Gastrocnemius medialis (tissue), 4 donors: ENCODE results near the gene IFFO2. TPM values are rescaled to one million over a fixed set of nuclear protein-coding genes. Genes with fewer than 3 reads are reported as not detected.

Experiments
- ATAC-seq, 2 donors: fragments of 150-250 bp; one replicate each; pipeline ENCODE4 v1.9.1; 2016
- DNase-seq, 2 donors: peaks; one replicate each; pipeline ENCODE4 v3.0.0-alpha.2; 2019
- H3K27ac ChIP-seq, 4 donors: fragments of 200-600 bp; sonication (generic); 1 replicate in 1 of 4; 2 replicates in 3 of 4; pipeline ENCODE4 v1.5.1; 2016 to 2018; ENCODE audit warnings: mild to moderate bottlenecking in 2 of 4, moderate library complexity in 1 of 4
- H3K27me3 ChIP-seq, 3 donors: fragments of 200-600 bp; sonication (generic) in 2 of 3; 1 replicate in 1 of 3; 2 replicates in 2 of 3; pipeline versions ENCODE4 v1.5.1 to v1.6.0; 2016 to 2019; ENCODE audit warnings: mild to moderate bottlenecking in 1 of 3, moderate library complexity in 1 of 3
- H3K36me3 ChIP-seq, 2 donors: fragments of 200-600 bp; sonication (generic) in 1 of 2; one replicate each; pipeline ENCODE4 v1.5.1; 2017 to 2018
- H3K4me1 ChIP-seq, 2 donors: fragments of 200-600 bp; sonication (generic) in 1 of 2; one replicate each; pipeline ENCODE4 v1.5.1; 2016 to 2017; ENCODE audit warnings: mild to moderate bottlenecking in 2 of 2
- H3K4me3 ChIP-seq, 4 donors: fragments of 200-600 bp; sonication (generic) in 3 of 4; 1 replicate in 1 of 4; 2 replicates in 3 of 4; pipeline ENCODE4 v1.5.1; 2016 to 2019; ENCODE audit warnings: mild to moderate bottlenecking in 2 of 4
- H3K9me3 ChIP-seq, 3 donors: fragments of 200-600 bp; sonication (generic) in 2 of 3; 1 replicate in 1 of 3; 2 replicates in 2 of 3; pipeline ENCODE4 v1.5.1; 2016 to 2019
- POLR2A ChIP-seq, 2 donors: fragments of 450-650 bp; IDR thresholded peaks; one replicate each; pipeline ENCODE4 v1.6.1; 2017; ENCODE audit warnings: antibody characterized with exemption in 2 of 2, mild to moderate bottlenecking in 2 of 2, moderate library complexity in 2 of 2
- in situ Hi-C, 4 donors: fragments of 200-750 bp; cut with MboI; loops; one replicate each; pipeline versions ENCODE4 v1.15.0 to v1.8.0; 2017; ENCODE audit warnings: low sequenced_read_pairs in 4 of 4
- intact Hi-C: fragments of 100-400 bp; cut with DNase I; formaldehyde crosslinking; loops from one replicate; pipeline ENCODE4 v1.15.1; 2023; ENCODE audit warnings: low total_unique reads
- total RNA-seq, 4 donors: library from RNA; depleted of rRNA; stranded (reverse); fragments of >200 nt; gene quantifications; one replicate each; pipeline versions ENCODE4 v1.1.0 to v1.2.3, GENCODE V29; 2016
- TF ChIP-seq, protein P1 (sequence below), 5 experiments: fragments of 450-650 bp in 3 of 5; fragments of 200-600 bp in 2 of 5; sonication (generic) in 2 of 5; IDR thresholded peaks in 4 of 5; conservative IDR thresholded peaks in 1 of 5; 1 replicate in 4 of 5; 2 replicates in 1 of 5; pipeline ENCODE4 v1.5.1; 2016 to 2019; ENCODE audit warnings: antibody characterized with exemption in 5 of 5, mild to moderate bottlenecking in 3 of 5, moderate library complexity in 3 of 5

Gene IFFO2
- 10 to 100 TPM in 1 of 4 donors, 1 to 10 TPM in 3; 2.1 to 16.3 (median 5.7) TPM for total RNA-seq

DNA sequence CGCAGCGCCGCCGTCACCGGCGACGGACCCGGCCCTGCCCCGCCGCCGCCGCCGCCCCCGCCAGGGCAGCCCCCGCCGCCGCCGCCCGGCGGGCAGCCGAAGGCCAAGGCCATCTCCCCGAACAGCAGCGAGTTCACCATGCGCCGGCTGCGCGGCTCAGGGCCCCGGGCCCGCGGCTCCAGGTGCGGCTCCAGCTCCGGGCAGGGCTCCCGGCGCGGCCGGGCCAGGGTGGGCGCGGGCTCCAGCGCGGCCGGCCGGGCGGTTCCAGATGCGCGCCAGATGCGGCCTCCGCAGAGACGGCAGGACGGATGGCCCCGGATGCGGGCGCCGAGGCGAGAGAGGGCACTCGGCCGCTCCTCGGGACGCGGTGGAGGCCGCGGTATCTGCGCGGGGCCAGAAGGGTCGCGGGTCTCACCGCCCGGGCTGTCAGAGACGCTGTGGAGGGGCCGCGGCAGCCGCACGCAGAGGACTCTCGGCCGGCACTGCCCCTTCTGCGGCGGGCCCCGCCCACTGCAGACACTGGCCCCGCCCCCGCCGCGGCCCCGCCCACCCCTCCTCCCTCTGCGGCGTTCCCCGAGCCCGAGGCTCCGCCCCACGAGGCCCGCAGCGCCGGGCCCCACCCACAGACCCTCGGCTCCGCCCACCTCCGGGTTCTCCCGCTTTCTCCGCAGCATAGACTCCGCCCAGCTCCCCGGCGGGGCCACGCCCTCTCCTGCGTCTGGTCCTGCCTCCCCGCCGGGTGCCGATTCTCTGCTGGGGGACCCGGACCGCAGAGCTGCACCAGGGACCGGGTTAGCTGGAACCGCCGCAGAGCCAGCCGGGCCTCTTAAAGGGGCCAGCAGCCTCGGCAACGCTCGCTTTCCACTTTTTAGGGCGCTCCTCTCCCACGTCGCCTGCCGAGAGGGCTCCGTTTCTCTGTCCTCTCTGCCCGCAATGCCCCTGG, at the start of gene IFFO2:
IFFO2 (minus strand) TSS at position 484 of the 943 bp plus-strand sequence; CDS start at position 140, 344 bp downstream.
- Histone ChIP-seq H3K4me1 (peaks cover 19 to 31% of the 10 kb centered on the region in 2 donors), H3K27me3 (no peaks in the 10 kb centered on the region), H3K4me3 (peak within 1 kb of the TSS; percentile 63 to 91 (median 76)), H3K36me3 (no peaks in the 10 kb centered on the region), H3K9me3 (no peaks in the 10 kb centered on the region), H3K27ac (peak within 1 kb of the TSS; percentile 41 to 81 (median 72))
- ATAC-seq (peak; percentile 89 to 93), DNase-seq (peak; percentile 94)
- in situ Hi-C loops: no loop called here
- TF ChIP-seq POLR2A (IDR thresholded peaks at IDR 0.05): peak; percentile 86 to 92
- TF ChIP-seq, protein P1, sequence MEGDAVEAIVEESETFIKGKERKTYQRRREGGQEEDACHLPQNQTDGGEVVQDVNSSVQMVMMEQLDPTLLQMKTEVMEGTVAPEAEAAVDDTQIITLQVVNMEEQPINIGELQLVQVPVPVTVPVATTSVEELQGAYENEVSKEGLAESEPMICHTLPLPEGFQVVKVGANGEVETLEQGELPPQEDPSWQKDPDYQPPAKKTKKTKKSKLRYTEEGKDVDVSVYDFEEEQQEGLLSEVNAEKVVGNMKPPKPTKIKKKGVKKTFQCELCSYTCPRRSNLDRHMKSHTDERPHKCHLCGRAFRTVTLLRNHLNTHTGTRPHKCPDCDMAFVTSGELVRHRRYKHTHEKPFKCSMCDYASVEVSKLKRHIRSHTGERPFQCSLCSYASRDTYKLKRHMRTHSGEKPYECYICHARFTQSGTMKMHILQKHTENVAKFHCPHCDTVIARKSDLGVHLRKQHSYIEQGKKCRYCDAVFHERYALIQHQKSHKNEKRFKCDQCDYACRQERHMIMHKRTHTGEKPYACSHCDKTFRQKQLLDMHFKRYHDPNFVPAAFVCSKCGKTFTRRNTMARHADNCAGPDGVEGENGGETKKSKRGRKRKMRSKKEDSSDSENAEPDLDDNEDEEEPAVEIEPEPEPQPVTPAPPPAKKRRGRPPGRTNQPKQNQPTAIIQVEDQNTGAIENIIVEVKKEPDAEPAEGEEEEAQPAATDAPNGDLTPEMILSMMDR (IDR thresholded peaks at IDR 0.05 in 4 of 5, conservative IDR thresholded peaks at IDR 0.05 in 1 of 5): no peak
- intact Hi-C loops: loop anchor here (1.0 to 10.0 kb wide), 4 partner anchors 34 to 258 kb away; partner anchors contain the start of genes ALDH4A1 and UBR4

DNA sequence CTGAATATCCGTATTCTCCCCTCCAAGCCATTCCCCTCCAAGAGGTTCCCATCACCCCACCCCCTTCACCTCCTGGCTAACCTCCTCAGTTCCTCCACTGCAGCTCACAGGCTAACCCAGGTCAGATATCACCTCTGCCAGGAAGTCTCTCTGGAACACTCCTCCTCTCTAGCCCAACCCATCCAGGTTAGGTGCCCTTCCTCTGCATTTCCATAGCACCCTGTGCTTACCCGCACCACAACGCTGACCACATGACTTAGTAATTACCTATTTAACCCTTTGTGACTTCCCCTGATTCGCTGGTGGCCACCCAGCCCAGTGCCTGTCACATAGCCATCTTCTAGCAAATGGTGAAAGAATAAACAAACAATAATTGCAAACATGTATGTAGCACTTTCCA, 49.5 kb upstream of the IFFO2 start:
- intact Hi-C loops: no loop called here
- in situ Hi-C loops: no loop called here
- Histone ChIP-seq H3K27ac (no peak overlapping the region), H3K4me1 (no peaks in the 10 kb centered on the region), H3K36me3 (no peaks in the 10 kb centered on the region), H3K27me3 (no peaks in the 10 kb centered on the region), H3K9me3 (no peaks in the 10 kb centered on the region), H3K4me3 (no peak overlapping the region)
- no peak for ATAC-seq
- TF ChIP-seq POLR2A (IDR thresholded peaks at IDR 0.05): no peak
- TF ChIP-seq, protein P1 (IDR thresholded peaks at IDR 0.05 in 4 of 5, conservative IDR thresholded peaks at IDR 0.05 in 1 of 5): no peak
- DNase-seq: no peak

DNA sequence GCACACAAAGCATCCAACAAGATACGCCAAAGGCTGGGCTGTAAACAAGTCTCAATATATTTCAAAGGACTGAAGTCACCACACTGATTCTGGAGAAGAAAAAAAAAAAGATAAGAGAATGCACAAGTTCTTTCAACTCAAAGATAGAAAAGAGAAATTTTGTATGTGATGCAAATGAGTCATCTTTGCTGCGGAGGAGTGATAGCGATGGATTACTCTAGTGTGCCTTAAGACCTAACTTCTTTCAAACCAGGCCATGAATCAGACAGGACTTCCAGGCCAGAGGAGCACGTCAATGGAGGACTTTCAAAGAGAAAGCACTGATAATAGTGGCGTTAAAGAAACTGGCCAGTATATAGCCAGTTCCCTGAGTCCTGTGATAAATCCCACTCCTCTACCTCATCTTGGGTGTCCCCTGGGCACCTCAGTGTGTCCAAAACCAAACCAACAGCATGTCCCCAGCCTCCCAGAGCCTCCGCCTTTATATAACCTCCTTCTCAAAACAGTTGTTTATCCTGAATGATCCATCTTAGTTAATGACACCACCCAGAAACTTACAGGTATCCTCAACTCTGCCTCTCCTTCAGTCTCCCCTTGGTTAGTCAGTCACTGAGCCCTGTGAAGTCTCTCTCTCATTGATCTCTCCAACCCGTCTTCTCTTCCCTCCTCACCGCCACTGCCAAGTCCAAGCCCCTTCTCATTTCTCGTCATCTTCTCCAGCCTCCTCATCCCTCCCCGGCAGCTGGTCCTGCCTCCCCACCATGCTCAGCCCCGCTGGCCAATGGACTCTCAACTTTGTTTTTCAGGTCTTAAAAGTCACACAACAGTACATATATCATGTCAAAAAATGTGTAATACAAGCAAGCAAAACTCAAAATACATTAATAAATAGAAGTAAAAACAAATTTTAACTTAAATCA, 47.2 kb upstream of the IFFO2 start:
- in situ Hi-C loops: no loop called here
- ATAC-seq (no peak), DNase-seq (no peak)
- Histone ChIP-seq H3K4me3 (no peak overlapping the region), H3K36me3 (no peaks in the 10 kb centered on the region), H3K27me3 (no peaks in the 10 kb centered on the region), H3K9me3 (no peaks in the 10 kb centered on the region), H3K27ac (no peak overlapping the region), H3K4me1 (peaks cover 0 to 3% of the 10 kb centered on the region in 2 donors)
- intact Hi-C loops: no loop called here
- TF ChIP-seq POLR2A (IDR thresholded peaks at IDR 0.05): no peak
- TF ChIP-seq, protein P1 (IDR thresholded peaks at IDR 0.05 in 4 of 5, conservative IDR thresholded peaks at IDR 0.05 in 1 of 5): no peak

DNA sequence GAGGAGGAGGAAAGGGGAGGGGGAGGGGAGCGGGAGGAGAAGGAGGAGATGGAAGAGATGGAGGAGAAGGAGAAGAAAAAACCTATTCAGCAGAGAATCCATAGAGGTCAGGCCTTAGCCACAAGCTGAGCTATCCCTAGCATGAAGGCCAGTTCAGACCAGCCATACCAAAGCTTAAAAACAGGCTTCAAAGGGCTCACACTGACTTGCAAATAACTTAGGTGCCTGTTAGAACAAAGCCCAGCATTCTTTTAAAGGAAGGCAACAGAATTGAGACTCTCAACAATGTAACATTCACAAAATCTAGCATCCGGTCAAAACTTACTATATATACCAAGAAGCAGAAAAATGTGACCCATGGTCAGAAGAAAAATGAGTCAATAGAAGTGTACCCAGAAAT, 43.6 kb upstream of the IFFO2 start:
- intact Hi-C loops: no loop called here
- no peak for ATAC-seq
- Histone ChIP-seq H3K27ac (no peak overlapping the region), H3K9me3 (no peaks in the 10 kb centered on the region), H3K27me3 (no peaks in the 10 kb centered on the region), H3K4me1 (peaks cover 3 to 6% of the 10 kb centered on the region in 2 donors), H3K36me3 (no peaks in the 10 kb centered on the region), H3K4me3 (no peak overlapping the region)
- DNase-seq: no peak
- in situ Hi-C loops: no loop called here
- TF ChIP-seq, protein P1 (IDR thresholded peaks at IDR 0.05 in 4 of 5, conservative IDR thresholded peaks at IDR 0.05 in 1 of 5): no peak
- TF ChIP-seq POLR2A (IDR thresholded peaks at IDR 0.05): no peak
